Measurements from ENCODE around the gene MLC1. TPM values are rescaled to one million over a fixed set of nuclear protein-coding genes. Genes with fewer than 3 reads are reported as not detected.

MLC1 gene
- total RNA-seq, 1 donor from 2014 or later = 0.05 TPM

DNA sequence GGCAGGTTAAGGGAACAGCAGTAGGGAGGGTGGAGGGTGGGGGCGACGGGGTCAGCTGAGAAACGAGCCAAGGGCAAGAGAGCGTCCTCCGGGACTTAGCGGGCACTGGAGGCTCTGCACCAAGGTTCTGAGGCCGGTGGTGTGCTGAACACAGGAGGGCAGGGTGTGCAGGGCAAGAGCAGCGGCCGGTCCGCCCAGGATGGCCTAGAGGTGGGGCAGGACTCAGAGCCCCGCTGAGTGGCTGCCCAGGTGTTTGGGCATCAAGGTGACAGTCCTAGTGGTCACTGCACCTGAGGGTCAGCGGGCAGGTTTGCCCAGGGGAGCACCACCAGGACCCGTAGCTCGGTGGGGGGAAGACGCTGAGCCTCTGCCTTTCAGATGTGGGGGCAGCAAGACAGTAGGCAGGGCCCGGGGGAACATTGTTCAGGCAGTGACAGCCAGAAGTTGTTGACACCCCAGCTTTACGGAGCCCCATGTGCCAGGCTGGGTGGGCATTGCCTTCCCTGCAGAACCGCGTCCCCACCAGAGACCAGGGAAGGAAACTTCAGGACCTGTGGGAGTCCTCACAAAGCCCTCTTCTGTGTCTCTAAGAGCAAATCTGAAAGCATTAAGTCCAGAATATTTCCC is 22.6 kb downstream of the MLC1 start:
- ATAC-seq (no peak), DNase-seq (ENCODE audit: missing footprints) (no peak)
- intact Hi-C loops (cut with DNase I) = no loop called here

DNA sequence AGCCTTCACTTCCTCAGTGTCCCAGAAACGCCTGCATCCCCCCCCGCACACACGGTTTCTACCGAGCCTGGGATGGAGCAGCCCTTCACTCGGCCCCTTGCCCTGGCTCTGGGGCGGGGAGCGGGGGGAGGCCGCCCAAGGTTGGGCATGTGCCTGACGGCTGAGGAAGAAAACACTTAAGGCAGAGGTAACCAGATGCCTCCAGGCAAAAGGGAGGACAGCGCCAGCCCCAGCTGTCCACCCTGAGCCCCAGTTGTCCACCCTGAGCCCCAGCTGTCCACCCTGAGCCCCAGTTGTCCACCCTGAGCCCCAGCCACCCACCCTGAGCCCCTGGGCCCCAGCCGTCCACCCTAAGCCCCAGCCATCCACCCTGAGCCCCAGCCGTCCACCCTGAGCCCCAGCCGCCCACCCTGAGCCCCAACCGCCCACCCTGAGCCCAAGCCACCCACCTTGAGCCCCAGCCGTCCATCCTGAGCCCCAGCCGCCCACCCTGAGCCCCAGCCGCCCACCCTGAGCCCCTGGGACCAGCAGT is 23.3 kb downstream of the MLC1 start:
- DNase-seq (ENCODE audit: missing footprints) (no peak), ATAC-seq (no peak)
- intact Hi-C loops (cut with DNase I) = no loop called here

DNA sequence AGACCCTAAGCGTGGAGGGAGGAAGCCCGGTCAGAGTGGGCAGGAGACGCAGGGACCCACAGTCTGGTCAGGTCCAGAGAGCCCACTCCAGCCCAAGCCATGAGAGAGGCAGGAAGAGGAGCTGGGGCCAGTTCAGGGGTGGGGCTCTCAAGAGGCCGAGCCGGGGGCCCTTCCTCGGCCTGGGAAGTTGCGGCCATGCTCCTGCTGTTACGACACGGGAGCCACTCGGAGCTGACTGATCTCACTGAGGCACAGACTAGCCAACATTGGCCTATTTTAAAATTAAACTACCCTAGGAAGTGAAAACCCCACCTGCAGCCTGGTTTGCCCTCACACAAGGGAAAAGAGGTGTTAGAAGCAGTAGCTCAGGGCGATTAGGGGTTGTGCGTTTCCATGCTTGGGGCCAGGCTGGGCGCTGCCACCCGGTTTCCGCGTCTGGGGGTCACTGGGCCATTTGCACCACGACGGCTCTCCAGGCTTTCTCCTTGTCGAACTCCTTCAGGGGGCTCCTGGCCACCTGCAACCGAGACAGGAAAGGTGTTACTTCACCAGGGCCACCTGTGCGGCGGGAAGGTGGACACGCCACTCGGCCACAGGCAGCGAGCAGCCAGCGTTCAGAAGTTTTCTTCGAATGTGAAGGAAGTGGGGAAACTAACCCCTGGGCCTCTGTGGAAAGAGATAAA is 23.9 kb downstream of the MLC1 start:
- intact Hi-C loops (cut with DNase I) = no loop called here
- no peak for ATAC-seq
- DNase-seq (ENCODE audit: missing footprints) = no peak

DNA sequence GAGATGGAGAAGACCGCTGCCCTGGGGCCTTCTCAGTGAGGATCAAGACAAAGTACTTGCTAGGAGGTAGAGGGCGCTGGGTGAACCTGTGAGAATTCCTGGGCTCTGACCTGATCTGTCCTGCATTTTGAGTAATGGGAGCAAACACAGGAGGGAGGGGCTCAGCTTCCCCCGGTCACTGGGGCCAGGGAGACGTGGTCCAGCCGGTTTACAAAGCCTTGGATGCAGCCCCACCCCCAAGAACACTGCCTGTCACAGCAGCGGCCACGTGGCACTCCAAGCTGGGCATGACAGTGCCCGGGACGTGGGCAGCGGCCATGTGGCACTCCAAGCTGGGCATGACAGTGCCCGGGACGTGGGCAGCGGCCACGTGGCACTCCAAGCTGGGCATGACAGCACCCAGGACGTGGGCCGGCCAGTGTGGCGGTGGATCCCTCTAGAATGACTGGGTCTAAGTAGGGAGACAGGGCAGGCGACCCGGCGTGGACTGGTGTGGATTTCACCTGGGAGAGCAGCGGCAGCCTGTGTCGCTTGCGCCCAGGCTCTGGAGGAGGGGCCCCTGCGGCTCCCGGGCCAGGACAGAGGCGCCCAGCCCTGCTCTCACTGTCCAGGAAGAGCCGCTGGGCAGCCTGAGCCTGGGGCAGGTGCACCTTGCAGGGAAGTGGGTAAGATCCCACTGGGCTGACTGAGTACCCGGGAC is 24.6 kb downstream of the MLC1 start:
- ATAC-seq (no peak), DNase-seq (ENCODE audit: missing footprints) (no peak)
- intact Hi-C loops (cut with DNase I) = no loop called here

DNA sequence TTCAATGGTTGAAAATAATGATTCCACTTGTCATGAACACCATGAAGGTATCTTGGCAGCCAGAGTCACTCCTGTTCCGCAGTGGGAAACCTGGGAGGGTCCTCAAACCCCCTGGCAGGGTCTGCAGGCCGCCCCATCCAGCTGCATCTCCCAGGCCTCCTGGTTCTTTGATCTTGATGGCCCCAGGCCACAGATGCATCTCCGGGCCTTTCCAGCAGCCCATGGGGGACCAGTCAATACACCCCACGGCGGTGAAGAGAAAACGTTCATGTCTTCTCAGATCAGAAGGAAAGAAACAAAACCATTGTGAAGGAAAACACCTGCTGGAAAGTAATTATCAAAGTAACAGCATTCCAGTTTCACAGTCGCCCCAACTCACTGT is 25.4 kb downstream of the MLC1 start:
- intact Hi-C loops (cut with DNase I) = no loop called here
- DNase-seq (ENCODE audit: missing footprints) = no peak

DNA sequence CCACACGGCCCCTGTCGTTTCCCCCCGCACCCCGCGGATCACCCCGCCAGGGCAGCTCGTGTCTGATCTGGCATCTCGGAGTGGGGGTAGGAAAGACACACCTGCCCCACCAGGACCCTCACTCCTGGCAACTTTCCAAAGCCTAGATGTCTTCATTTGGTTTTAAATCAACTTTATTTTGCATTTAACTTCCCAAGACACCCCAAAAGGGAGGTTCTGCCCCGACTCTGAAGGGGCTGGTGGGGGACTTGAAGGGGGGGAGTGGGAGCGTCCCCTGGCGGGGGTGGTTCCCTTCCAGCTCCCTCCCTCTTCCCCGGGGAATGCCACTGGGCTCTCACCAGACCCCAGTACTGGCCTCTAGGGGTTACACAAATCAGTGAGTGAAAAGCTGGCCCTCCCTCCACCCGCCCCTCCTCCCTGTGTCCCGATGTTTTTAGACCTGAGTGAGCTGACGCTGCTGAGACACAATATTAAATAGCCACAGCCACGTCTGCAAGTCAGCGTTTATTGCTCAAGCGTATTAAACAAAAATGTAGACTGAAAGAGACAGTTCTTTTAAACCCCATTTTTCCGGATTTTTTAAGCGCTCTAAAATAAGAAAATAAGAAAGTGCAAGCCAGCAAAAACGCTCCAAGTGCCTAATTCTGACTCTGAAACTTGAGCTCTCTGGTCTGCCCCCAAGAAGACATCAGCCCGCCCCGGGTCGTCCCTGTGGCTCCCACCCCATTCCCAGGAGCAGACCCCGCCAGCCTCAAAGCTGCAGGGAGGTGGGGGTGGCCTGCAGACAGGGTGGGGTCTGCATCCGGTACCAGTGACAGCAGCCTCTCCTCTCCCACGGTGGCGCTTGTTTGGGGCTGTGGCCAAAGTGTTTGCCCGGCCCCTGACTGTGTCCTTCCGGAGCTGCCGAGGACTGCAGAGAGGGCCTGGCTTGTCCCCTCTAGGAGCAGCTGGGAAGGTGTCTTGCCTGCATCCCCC is 26.0 kb downstream of the MLC1 start:
- DNase-seq (ENCODE audit: missing footprints) (no peak), ATAC-seq (no peak)
- intact Hi-C loops (cut with DNase I) = no loop called here

More for the DNA sequence above, 25.4 kb downstream of the MLC1 start:
- no peak for ATAC-seq

DNA sequence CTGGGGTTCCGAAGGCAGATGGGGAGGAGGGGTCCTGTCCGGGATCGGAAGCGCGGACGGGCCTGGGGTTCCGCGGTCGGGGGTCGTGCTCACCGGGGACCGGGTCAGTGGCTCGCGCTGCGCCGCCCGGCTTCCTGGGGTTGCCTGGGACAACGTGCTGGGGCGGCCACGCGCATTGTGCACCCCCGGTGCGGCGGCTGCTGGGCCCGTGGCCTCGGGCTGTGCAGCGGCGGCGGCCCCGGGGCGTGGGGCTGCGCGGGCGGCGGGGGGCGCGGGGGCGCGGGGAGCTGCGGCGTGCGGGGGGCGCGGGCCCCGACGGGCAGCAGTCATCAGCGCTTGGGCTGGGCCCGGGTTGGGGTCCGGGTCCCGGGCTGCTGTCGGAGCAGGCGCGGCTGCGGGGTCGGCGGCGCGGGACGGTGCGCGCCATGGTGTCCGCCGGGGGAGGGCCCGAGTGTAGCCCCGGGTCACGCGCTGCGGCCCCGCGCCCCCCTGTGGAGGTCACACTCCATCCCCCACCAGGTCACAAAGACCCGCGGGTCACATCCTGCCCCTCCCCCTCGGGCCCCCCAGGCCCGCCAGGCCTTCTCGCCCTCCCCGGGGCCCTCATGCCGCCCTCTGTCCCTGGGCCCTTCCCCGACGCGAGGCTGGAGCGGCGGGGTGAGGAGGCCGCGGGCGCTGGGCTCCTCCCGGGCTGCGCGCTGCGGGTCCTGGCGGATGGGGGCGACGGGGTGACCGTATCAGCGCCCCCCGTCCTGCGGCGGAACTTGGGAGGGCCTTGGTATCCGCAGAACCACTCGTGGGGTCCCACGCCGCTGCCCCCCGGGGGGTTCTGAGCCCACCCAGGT is 26.9 kb downstream of the MLC1 start, which contains the start of gene TTLL8:
Gene TTLL8, minus strand, starts transcription at position 238 of the 845 bp plus-strand sequence.
- intact Hi-C loops (cut with DNase I) = no loop called here
- ATAC-seq (no peak), DNase-seq (ENCODE audit: missing footprints) (no peak)

DNA sequence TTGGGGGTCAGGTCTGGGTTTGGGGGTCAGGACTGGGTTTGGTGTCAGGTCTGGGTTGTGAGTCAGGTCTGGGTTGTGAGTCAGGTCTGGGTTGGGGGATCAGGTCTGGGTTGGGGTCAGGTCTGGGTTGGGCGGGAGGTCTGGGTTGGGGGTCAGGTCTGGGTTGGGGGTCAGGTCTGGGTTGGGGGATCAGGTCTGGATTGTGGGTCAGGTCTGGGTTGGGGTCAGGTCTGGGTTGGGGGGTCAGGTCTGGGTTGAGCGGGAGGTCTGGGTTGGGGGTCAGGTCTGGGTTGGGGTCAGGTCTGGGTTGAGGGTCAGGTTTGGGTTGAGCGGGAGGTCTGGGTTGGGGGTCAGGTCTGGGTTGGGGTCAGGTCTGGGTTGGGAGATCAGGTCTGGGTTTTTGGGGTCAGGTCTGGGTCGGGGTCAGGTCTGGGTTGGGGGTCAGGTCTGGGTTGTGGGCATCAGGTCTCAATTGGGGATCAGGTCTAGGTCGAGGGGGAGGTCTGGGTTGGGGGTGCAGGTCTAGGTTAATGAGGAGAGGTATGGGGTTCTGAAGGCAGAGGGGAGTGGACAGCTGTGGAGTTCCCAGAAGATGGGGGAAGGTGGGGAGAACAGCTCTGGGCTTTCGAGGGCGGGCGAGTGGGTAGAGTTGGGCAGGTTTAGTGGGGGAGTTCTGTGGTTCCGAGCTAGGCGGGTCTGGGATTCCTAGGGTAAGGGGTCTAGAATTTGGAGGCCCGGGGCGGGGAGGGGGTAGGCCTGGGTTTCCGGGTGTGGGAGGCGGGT is 27.8 kb downstream of the MLC1 start:
- intact Hi-C loops (cut with DNase I) = no loop called here
- DNase-seq (ENCODE audit: missing footprints) = no peak
- ATAC-seq = no peak

DNA sequence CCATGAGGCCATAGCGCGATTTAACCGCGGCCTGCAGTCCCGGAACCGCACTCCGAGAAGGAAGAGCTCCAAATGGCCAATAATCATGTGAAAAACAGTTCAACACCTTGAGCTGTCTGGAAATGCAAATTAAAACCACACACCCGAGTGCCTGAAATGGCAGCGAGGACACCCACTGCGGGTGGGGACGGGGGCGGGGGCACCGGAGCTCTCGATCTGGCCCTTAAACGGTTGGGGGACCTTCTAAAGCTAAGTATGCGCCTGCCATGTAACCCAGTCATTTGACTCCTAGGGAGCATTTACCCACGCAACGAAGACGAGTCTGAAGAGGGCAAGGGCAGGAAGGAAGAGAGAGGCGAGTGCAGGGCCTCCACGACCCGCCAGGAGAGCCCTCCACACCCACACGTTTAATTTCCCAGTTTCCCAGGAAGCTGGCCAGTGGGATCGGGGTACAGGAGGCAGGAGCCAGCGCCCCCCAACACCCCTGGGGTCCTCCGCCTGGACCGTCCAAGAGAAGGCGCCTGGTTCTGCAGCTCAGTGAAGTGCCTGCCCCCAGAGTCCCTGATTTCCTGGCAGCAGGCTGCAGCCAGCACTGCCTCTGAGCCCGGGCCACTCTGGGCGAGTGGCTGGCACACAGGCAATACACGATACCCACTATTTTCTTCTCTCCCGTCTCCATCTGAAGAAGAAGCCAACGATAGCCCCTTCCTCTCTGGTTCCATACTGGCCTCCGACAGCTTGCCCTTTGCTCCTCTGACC is 28.8 kb downstream of the MLC1 start:
- no peak for ATAC-seq
- intact Hi-C loops (cut with DNase I) = no loop called here
- DNase-seq (ENCODE audit: missing footprints) = no peak

DNA sequence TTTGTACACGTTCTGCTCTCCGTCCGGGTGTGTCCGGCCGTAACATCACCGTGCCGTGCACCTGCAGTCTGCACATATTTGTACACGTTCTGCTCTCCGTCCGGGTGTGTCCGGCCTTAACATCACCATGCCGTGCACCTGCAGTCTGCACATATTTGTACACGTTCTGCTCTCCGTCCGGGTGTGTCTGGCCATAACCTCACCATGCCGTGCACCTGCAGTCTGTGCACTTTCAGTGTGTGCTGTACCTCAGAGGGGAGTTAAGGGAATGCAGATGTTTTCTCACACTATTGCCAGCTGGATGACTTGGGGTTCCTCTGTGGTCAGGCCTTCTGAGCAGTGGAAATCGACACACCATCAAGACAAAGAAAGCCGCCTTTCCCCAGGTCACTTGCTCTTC is 31.4 kb downstream of the MLC1 start:
- no peak for DNase-seq (ENCODE audit: missing footprints)
- ATAC-seq = no peak
- intact Hi-C loops (cut with DNase I) = no loop called here

DNA sequence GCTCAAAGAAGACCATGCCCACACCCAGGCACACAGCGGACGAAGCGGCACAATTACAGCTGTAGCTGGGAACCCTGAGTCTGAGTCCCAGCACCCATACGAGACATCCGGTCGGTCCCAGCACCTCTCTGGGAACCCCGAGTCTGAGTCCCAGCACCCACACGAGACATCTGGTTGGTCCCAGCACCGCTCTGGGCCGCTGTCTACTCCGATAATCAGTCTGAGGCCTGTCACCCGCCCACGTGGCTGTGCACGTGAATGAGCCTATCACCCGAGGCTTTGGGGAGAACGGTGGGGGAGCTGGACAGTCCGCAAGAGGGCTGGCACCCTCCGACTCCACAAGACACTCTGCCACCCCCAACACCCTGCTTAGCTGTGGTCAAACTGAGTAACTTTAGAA is 33.3 kb downstream of the MLC1 start:
- DNase-seq (ENCODE audit: missing footprints) (no peak), ATAC-seq (no peak)
- intact Hi-C loops (cut with DNase I) = no loop called here

DNA sequence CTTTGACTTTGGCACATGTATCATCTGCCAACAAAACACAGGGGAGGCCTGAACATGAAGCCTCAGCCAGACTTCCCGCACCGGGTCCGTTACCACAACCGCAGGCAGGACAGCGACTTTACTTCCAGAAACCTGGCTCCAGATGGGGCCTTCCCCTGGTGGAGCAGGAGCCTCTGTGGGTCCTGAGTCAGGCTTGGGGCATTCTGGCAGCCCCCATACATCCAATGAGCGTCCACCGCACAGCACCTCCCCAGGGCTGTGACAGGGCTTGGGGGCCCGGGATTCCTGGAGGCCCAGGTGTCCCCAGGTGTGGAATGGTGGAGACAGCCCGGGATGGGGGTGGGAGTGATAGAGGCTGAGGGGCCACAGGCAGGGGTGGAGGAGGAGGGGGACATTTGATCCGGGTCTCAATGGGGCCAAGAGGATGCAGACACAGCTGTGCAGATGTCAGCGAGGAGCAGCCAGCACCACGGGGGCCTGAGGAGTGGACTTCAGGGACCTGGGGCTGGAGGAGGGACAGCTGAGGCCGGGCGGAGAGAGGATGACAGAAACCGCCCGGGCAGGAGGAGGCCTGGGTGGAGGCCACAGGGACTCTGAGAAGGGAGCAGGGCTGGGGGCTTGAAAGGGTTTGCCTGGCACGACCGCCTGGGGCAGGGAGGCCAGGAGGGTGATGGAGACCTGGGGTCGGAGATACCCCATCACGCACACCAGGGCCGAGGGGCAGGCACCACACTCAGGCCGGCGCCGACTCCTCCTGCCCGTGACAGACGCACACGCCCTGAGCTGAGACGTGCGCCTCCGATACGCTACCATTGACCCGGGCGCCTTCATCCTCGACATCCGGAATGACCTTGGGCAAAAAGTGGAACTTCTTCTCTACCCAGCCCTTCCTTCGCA is 35.7 kb downstream of the MLC1 start:
- DNase-seq (ENCODE audit: missing footprints) (no peak), ATAC-seq (no peak)
- intact Hi-C loops (cut with DNase I) = no loop called here

DNA sequence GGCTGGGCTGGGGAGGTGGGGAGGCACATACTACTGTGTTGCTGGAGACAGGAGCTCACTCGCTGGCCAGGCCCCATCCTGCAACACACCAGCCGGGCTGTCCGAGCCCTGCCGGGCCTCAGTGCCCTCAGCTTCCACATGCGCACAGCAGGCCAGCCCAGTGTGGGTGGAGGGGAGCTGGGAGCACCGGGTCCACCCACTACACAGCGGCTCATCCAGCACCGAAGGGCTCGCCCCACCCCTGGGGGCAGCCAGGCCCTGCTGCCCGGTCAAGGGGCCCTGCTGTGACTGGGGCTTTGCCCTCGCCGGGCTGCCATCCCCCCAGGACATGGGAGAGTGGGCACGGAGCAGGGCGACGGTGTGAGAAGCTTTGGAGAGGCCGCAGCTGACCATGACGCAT is 36.4 kb downstream of the MLC1 start:
- ATAC-seq (no peak), DNase-seq (ENCODE audit: missing footprints) (no peak)
- intact Hi-C loops (cut with DNase I) = no loop called here

DNA sequence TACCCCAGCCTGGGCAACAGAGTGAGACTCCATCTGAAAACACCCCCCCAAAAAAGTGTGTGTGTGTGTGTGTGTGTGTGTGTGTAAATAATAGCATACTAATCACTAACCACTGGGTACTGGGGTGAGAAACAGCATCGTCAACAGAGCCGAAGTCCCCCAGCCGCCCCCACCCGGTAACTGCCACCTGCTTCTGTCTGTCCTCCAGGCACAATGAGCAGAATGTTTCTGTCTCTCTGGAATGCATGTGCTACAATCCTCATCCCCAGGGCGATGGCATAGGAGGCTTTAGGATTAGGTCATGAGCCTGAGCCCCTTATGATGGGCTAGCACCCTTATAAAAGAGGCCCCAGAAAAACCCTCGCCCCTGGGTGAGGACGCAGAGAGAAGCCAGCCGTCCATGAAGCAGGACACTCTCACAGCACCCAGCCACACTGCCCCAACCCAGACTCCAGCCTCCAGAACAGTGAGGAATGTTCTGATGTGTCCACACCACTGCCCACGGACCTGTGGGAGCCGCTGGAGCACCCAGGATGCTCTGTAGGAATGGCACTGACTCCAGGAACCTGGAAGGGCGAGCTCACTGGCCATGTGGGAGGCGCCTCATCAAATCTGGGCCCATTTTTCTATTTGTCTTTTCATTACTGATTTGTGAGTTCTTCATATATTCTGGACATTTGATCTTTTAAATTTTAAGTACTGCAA is 37.0 kb downstream of the MLC1 start:
- no peak for ATAC-seq
- no peak for DNase-seq (ENCODE audit: missing footprints)
- intact Hi-C loops (cut with DNase I) = no loop called here

DNA sequence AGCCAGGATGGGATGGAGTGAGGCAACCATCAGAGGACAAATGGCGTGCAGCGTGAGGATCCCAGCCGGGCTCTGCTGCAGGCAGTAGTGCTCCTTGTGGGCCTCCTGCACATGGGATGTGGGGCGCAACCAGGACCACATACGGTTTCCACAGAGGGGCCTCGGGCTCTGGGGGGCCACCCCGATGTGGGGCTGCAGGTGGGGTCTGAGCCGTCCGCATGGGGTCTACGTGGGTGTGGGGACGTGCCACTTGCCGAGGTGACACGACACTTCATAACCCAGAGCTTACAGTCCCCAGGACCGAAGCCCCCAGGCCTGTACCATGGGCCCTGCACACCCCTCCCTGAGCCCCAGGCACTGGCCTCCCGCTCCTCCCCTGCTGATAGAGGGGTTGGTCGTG is 37.9 kb downstream of the MLC1 start:
- intact Hi-C loops (cut with DNase I) = no loop called here
- ATAC-seq = no peak
- DNase-seq (ENCODE audit: missing footprints) = no peak

Data from Right ventricle myocardium inferior (tissue), 1 donor.